Panc1 (cell line): ENCODE measurements around the gene NCAM1.

Source experiments
- CTCF ChIP-seq: fragments of 450-650 bp; IDR thresholded peaks from 2 replicates; pipeline ENCODE4 v1.5.1; 2017; ENCODE audit warnings: mild to moderate bottlenecking
- POLR2AphosphoS5 ChIP-seq: IDR thresholded peaks from 2 replicates; pipeline ENCODE4 v1.6.1; 2012; ENCODE audit warnings: mild to moderate bottlenecking, low read depth, low read length, moderate library complexity
- REST ChIP-seq, 2 experiments: IDR thresholded peaks; 2 replicates each; pipeline ENCODE4 v1.6.1; 2011 to 2012; ENCODE audit warnings: low read depth in 2 of 2, control low read depth in 1 of 2, low read length in 1 of 2, mild to moderate bottlenecking in 1 of 2, moderate library complexity in 1 of 2; ENCODE audit not compliant: insufficient read depth in 1 of 2
- SIN3A ChIP-seq: IDR thresholded peaks from 2 replicates; pipeline ENCODE4 v1.6.1; 2012; ENCODE audit warnings: low read depth, mild to moderate bottlenecking, low read length, moderate library complexity, borderline replicate concordance; ENCODE audit not compliant: insufficient read depth

GRCh38 chr11:113034576-113034975, 73.4 kb downstream of the NCAM1 start:
- TF ChIP-seq REST (IDR thresholded peaks at IDR 0.05; ENCODE audit: insufficient read depth in 1 of 2, low read depth in 2 of 2, low read length in 1 of 2) = no peak
- no peak for TF ChIP-seq POLR2AphosphoS5
- TF ChIP-seq CTCF = no peak
- no peak for TF ChIP-seq SIN3A
